Astrocyte (in vitro differentiated cells and primary cell): ENCODE results near the gene EN1. TPM values are rescaled to one million over a fixed set of nuclear protein-coding genes. Genes with fewer than 3 reads are reported as not detected.

Experiments used
- DNase-seq: peaks from one replicate; pipeline ENCODE4 v3.0.0-alpha.2; 2010; ENCODE audit warnings: low read depth
- FAIRE-seq: peaks from 2 replicates; lab custom pipeline; 2011; peaks lifted over from hg19 to GRCh38; lab: Jason Lieb, UNC
- H2AFZ ChIP-seq: 2 replicates; pipeline ENCODE4 v1.6.0; 2012; ENCODE audit warnings: low read depth, low read length, inconsistent platforms
- H3K27ac ChIP-seq: 2 replicates; pipeline ENCODE4 v1.5.1; 2011; ENCODE audit warnings: low read depth, low read length, inconsistent platforms
- H3K27me3 ChIP-seq: 2 replicates; pipeline ENCODE4 v1.6.0; 2011; ENCODE audit warnings: low read length, inconsistent platforms; ENCODE audit not compliant: insufficient read depth
- H3K36me3 ChIP-seq: 2 replicates; pipeline ENCODE4 v1.5.1; 2011; ENCODE audit warnings: low read length, inconsistent platforms; ENCODE audit not compliant: insufficient read depth
- H3K4me1 ChIP-seq: 2 replicates; pipeline ENCODE4 v1.5.1; 2011; ENCODE audit warnings: low read length, inconsistent platforms; ENCODE audit not compliant: insufficient read depth
- H3K4me2 ChIP-seq: 2 replicates; pipeline ENCODE4 v1.6.0; 2012; ENCODE audit warnings: low read length, inconsistent platforms
- H3K4me3 ChIP-seq: 2 replicates; pipeline ENCODE4 v1.5.1; 2011; ENCODE audit warnings: low read depth, mild to moderate bottlenecking, low read length, inconsistent platforms; ENCODE audit not compliant: insufficient read depth
- H3K79me2 ChIP-seq: 2 replicates; pipeline ENCODE4 v1.6.0; 2012; ENCODE audit warnings: mild to moderate bottlenecking, low read length, inconsistent platforms; ENCODE audit not compliant: insufficient read depth
- H3K9ac ChIP-seq: 2 replicates; pipeline ENCODE4 v1.6.0; 2012; ENCODE audit warnings: mild to moderate bottlenecking, low read length, inconsistent platforms
- H3K9me3 ChIP-seq: 2 replicates; pipeline ENCODE4 v1.5.1; 2012; ENCODE audit warnings: low read depth, mild to moderate bottlenecking, low read length, inconsistent platforms; ENCODE audit not compliant: insufficient read depth
- H4K20me1 ChIP-seq: 2 replicates; pipeline ENCODE4 v1.6.0; 2012; ENCODE audit warnings: low read length, inconsistent platforms; ENCODE audit not compliant: insufficient read depth
- H3K27ac Mint-ChIP-seq: one replicate; pipeline ENCODE4 v1.8.0; 2021; ENCODE audit warnings: mild to moderate bottlenecking, mixed read lengths; ENCODE audit not compliant: unreplicated experiment
- H3K27me3 Mint-ChIP-seq: one replicate; pipeline ENCODE4 v1.8.0; 2021; ENCODE audit warnings: low read depth, mixed read lengths; ENCODE audit not compliant: unreplicated experiment
- H3K36me3 Mint-ChIP-seq: one replicate; pipeline ENCODE4 v1.8.0; 2021; ENCODE audit warnings: low read depth, mixed read lengths; ENCODE audit not compliant: unreplicated experiment
- H3K4me1 Mint-ChIP-seq: one replicate; pipeline ENCODE4 v1.8.0; 2021; ENCODE audit warnings: low read depth, mixed read lengths; ENCODE audit not compliant: unreplicated experiment
- H3K4me3 Mint-ChIP-seq: one replicate; pipeline ENCODE4 v1.8.0; 2021; ENCODE audit warnings: mild to moderate bottlenecking, moderate library complexity, mixed read lengths; ENCODE audit not compliant: unreplicated experiment
- H3K9me3 Mint-ChIP-seq: one replicate; pipeline ENCODE4 v1.8.0; 2021; ENCODE audit warnings: mild to moderate bottlenecking, mixed read lengths; ENCODE audit not compliant: unreplicated experiment
- EZH2 ChIP-seq: IDR thresholded peaks from 2 replicates; pipeline ENCODE4 v1.6.1; 2012; ENCODE audit warnings: mild to moderate bottlenecking, low read length, inconsistent platforms; ENCODE audit not compliant: insufficient read depth
- total RNA-seq: library from RNA; stranded (reverse); gene quantifications from 2 replicates; pipeline ENCODE4 v1.2.1, GENCODE V29; 2021
- TF ChIP-seq, protein P1 (sequence below): IDR thresholded peaks from 2 replicates; pipeline ENCODE4 v1.5.1; 2011; ENCODE audit warnings: low read depth, mild to moderate bottlenecking, inconsistent platforms, low read length, moderate library complexity; ENCODE audit not compliant: insufficient read depth

Gene EN1
- total RNA-seq, 1 donor from 2014 or later, result 0.09 TPM

DNA sequence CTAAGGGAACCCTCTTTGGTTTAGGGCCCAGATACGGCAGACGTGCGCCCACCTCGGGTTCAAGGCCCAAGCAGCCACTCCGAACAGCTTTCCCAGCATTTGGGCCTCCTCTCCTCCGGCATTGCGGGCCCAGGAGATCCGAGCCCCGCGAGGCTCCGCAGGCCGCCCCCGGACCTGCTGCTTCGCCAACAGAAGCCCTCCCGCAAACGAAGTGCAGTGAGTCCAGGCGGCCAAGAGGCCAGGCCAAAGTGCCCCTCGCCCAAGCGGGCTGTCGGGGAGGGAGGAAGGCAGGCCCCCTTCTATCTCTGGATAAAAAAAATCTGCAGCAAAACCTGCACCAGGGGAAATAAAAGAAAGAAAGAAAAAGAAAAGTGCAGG is 6.0 kb downstream of the EN1 start:
- Mint-ChIP-seq H3K36me3 (peaks cover 3% of the 10 kb centered on the region), H3K27ac (no peak overlapping the region), H3K4me1 (peaks cover 4% of the 10 kb centered on the region), H3K27me3 (peaks cover 90% of the 10 kb centered on the region), H3K4me3 (no peak overlapping the region), H3K9me3 (peaks cover 34% of the 10 kb centered on the region)
- FAIRE-seq (no peak), DNase-seq (no peak)
- H3K4me1 ChIP-seq, result peaks cover 6% of the 10 kb centered on the region
- no peaks in the 10 kb centered on the region for H3K9me3 ChIP-seq
- peak overlapping the region; percentile 77 for H3K4me2 ChIP-seq
- TF ChIP-seq EZH2, result peak; percentile 18
- TF ChIP-seq, protein P1, sequence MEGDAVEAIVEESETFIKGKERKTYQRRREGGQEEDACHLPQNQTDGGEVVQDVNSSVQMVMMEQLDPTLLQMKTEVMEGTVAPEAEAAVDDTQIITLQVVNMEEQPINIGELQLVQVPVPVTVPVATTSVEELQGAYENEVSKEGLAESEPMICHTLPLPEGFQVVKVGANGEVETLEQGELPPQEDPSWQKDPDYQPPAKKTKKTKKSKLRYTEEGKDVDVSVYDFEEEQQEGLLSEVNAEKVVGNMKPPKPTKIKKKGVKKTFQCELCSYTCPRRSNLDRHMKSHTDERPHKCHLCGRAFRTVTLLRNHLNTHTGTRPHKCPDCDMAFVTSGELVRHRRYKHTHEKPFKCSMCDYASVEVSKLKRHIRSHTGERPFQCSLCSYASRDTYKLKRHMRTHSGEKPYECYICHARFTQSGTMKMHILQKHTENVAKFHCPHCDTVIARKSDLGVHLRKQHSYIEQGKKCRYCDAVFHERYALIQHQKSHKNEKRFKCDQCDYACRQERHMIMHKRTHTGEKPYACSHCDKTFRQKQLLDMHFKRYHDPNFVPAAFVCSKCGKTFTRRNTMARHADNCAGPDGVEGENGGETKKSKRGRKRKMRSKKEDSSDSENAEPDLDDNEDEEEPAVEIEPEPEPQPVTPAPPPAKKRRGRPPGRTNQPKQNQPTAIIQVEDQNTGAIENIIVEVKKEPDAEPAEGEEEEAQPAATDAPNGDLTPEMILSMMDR, result no peak
- H3K27me3 ChIP-seq, result peaks cover 78% of the 10 kb centered on the region
- H3K27ac ChIP-seq, result no peak overlapping the region
- peaks cover 22% of the 10 kb centered on the region for H4K20me1 ChIP-seq
- no peaks in the 10 kb centered on the region for H3K36me3 ChIP-seq
- peaks cover 65% of the 10 kb centered on the region for H3K79me2 ChIP-seq
- peak overlapping the region; percentile 74 for H3K9ac ChIP-seq
- H3K4me3 ChIP-seq, result peak overlapping the region; percentile 46
- no peak overlapping the region for H2AFZ ChIP-seq

DNA sequence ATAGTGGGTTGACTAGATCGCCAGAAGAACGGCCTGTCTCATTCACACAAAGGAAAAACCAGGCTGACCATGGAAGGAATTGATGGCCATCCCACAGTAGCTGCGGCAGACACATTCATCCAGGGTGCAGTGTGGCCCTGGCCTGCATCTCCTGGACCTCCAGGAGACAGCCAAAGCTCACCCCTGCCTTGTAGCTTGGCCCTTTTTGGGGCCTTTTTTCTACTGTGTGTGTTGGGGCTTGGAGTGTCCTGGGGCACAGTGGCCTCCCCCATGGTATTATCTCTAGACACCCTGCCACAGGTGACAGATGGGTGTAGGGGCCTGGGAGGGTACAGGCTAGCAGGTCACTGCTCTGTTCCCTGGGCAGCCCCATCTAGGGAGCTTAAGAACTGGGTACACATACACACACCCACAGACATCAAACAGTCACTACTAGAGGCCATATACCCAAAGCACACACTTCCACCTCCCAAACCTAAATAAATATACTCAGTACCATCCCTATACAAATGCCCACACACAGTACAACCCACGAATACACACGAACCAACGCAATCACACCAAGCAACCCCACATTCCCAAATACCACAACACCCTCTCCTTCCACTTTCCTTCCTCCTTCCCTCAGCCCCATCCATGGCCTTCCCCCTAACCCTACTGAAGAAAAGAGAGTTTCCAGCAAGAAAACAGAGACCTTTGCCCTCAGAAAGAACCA is 8.6 kb downstream of the EN1 start:
- H3K36me3 Mint-ChIP-seq, result peaks cover 3% of the 10 kb centered on the region
- Histone ChIP-seq H3K4me2 (no peak overlapping the region), H3K9ac (no peak overlapping the region), H3K36me3 (no peaks in the 10 kb centered on the region), H3K4me1 (peaks cover 8% of the 10 kb centered on the region), H3K27ac (no peak overlapping the region), H2AFZ (no peak overlapping the region), H3K9me3 (no peaks in the 10 kb centered on the region), H3K79me2 (peaks cover 41% of the 10 kb centered on the region), H4K20me1 (peaks cover 13% of the 10 kb centered on the region), H3K27me3 (peaks cover 76% of the 10 kb centered on the region), H3K4me3 (no peak overlapping the region)
- H3K27ac Mint-ChIP-seq, result no peak overlapping the region
- peaks cover 87% of the 10 kb centered on the region for H3K27me3 Mint-ChIP-seq
- H3K9me3 Mint-ChIP-seq, result peaks cover 17% of the 10 kb centered on the region
- no peak overlapping the region for H3K4me3 Mint-ChIP-seq
- TF ChIP-seq EZH2, result no peak
- TF ChIP-seq, protein P1, result no peak
- DNase-seq (no peak), FAIRE-seq (no peak)
- peaks cover 4% of the 10 kb centered on the region for H3K4me1 Mint-ChIP-seq

DNA sequence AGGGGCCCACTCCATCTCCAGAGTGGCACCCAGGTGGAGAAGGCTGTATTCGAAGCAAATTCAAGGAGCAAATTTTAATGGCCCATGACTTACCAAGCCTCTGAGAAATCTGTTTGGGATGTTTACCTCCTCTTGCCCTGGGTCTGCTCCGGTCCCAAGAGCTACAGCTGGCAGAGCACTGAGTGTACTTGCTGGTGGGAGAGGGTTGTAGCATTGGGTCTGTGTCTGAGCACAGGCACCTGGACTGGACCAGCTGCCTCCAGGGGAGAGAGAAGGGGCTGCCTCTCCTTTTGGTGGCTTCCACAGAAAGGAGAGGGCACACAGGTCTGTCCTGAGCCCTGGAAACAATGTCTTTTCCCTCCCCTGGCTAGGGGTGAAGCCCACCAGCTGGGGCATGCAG is 9.8 kb downstream of the EN1 start:
- H3K4me1 Mint-ChIP-seq, result peaks cover 2% of the 10 kb centered on the region

More for the DNA sequence above, 9.8 kb downstream of the EN1 start:
- Histone ChIP-seq H3K4me3 (no peak overlapping the region), H3K27me3 (peaks cover 78% of the 10 kb centered on the region), H3K36me3 (no peaks in the 10 kb centered on the region), H2AFZ (no peak overlapping the region), H3K4me2 (no peak overlapping the region), H3K9me3 (no peaks in the 10 kb centered on the region), H3K79me2 (peaks cover 30% of the 10 kb centered on the region), H3K9ac (no peak overlapping the region), H4K20me1 (peaks cover 11% of the 10 kb centered on the region), H3K4me1 (peaks cover 7% of the 10 kb centered on the region), H3K27ac (no peak overlapping the region)
- TF ChIP-seq, protein P1, result no peak
- no peak for TF ChIP-seq EZH2
- H3K36me3 Mint-ChIP-seq, result peaks cover 3% of the 10 kb centered on the region
- H3K9me3 Mint-ChIP-seq, result peaks cover 19% of the 10 kb centered on the region
- no peak overlapping the region for H3K4me3 Mint-ChIP-seq
- no peak for FAIRE-seq
- H3K27me3 Mint-ChIP-seq, result peaks cover 91% of the 10 kb centered on the region
- no peak overlapping the region for H3K27ac Mint-ChIP-seq
- DNase-seq, result no peak
